GM19025 (cell line): ENCODE data around the gene GALNT17.
"Not testable (repeated sequence)": the region's sequence is repeated elsewhere in the genome, so short reads cannot be mapped to it uniquely, and the experiment has no call there.

Source experiments
- ATAC-seq: cut with Tn5 transposase; IDR thresholded peaks from one replicate; pipeline ENCODE4 v1.9.1; 2021; ENCODE audit warnings: mild to moderate bottlenecking, low read depth, moderate library complexity; ENCODE audit not compliant: unreplicated experiment

Gene GALNT17

GRCh38 chr7:71157757-71158156 lies 25.8 kb downstream of the GALNT17 start:
- no peak for ATAC-seq

- no peak for ATAC-seq
Measured at GRCh38 chr7:71165708-71166107, 33.8 kb downstream of the GALNT17 start.

GRCh38 chr7:71171476-71171875 lies 39.5 kb downstream of the GALNT17 start:
- ATAC-seq = no peak

DNA sequence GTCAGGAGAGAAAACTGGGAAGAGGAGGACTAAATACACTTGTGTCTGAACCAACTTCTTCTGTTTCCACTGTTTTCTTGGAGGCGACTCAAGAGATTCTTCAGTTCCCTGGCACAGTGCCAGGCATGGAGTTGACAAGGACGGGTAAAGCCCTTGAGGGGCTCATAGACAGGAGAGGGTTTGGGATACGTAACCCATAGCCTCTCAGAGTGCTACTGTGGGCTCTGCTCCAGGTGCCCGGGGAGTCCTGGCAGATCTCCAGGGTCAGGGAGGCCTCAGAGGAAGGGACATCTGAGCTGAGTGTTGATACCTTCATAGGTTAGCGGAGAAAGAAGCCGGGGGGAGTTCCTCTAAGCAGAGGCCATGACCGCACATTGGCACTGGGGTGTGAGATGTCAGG lies 42.0 kb downstream of the GALNT17 start:
- no peak for ATAC-seq

DNA sequence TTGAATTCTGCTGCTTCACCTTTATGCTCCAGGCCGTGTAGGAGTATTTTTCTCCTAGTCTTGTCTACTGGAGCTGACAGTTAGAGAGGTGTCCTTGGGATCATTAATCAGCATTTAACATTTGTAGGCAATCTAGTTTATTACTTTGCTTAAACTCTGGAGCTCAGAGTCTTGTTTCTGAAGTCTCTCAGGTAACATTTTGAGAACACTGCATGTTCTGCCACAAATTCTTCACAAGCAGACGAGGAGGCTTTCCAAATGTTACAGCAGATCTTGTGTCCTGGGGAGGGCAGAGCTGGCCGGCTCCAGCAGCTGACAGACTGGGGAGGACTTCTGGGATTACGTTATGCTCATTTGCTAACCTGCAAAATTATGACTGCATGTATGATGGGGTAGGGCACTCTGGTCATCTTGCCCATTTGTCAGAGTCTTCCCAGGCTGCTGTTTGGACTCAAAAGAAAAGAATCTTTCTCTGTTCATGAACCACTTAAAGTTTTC lies 50.5 kb downstream of the GALNT17 start:
- no peak for ATAC-seq

GRCh38 chr7:71184136-71184535 lies 52.2 kb downstream of the GALNT17 start:
- ATAC-seq = no peak

DNA sequence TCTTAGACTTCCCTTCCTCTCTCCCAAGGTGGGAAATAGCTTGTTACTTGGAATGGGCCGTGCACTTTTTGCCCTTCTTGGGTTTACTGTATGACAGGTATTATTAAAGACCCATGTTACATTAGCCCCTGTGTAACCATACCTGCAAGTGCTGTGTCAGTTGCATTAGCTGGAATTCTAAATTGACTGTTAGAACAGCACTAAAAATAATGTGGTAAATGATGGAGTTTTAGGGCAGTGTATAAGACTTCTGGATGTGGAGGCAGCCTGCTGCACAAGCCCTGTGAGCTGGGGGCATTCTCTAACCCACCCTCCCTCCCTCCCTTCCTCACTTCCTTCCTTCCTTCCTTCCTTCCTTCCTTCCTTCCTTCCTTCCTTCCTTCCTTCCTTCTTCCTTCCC lies 52.7 kb downstream of the GALNT17 start:
- no peak for ATAC-seq

DNA sequence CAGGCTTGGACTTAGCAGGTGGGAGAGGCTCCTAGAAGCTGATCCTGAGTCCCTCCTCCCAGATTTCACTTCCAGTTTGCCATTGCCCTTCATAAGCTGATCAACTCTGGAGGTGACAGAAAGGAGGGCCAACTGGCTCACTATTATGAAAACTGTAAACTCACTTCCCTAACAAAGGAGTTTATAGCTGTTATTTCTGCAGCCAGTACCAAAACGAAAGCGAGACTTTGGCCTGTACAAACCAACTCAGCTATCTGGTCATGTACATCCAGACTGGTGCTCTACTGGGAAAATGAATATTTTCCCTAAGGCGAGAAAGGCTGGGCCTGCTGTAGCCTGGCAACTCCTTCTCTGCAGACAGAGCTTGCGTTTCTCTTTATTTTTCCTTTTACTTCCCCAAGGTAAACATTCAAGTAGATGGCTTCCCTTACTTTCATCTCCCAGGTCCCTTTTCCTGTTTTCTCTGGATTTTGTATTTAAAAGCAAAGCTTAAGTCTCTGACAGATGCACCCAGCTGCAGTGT lies 54.7 kb downstream of the GALNT17 start:
- ATAC-seq = no peak

DNA sequence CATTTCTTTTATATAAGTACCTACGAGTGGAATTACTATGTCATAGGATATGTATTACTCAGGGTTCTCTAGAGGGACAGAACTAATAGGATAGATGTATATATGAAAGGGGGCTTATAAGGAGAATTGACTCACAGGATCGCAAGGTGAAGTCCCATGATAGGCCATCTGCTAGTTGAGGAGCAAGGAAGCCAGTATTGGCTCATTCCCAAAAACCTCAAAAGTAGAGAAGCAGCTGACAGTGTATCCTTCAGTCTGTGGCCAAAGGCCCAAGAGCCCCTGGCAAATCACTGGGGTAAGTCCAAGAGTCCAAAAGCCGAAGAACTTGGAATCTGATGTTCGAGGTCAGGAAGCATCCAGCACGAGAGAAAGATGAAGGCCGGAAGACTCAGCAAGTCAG lies 59.8 kb downstream of the GALNT17 start:
- ATAC-seq = no peak

DNA sequence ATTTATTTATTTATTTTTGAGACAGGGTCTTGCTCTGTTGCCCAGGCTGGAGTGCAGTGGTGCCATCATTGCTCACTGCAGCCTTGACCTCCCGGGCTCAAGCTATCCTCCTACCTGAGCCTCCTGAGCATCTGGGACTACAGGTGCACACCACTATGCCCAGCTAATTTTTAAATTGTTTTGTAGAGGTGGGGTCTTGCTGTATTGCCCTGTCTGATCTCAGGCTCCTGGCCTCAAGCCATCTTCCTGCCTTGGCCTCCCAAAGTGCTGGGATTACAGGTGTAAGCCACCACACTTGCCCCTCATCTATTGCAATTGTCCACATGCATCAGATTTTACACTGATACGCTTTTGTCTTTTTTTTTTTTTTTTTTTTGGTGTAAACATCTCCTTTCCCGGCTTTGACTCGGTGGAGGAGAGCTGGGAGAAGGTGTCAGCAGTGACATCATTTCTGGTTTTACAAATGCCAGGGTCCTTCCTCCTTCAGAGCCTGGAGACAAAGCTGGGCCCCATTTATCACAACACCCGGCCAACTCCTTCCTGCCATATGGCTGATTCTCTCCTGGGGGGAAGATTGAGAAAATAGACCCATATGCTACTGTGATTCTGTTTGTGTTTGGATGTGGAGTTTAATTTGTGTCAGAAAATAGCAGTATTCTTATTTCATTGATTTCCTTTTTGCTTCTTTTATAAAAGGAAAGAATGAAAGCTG lies 61.3 kb downstream of the GALNT17 start:
- ATAC-seq = no peak

DNA sequence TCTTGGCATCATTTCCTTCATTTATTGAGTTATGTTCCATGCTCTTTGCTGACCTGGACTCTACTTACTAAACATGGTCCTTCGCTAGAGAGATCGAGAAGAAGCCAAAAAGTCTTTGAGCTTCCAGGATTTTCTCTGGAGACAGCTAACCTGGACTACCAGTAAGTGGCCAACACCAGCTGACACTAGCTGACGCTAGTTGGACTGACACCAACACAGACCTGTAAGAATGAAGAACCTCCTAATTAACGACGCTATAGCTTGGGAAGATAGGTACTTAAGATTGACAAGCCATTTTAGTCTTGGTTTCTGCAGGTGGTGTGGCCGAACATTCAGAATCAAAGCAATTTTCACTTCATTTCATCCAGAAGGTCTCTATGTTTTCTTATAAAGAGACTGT lies 66.4 kb downstream of the GALNT17 start:
- ATAC-seq = no peak

DNA sequence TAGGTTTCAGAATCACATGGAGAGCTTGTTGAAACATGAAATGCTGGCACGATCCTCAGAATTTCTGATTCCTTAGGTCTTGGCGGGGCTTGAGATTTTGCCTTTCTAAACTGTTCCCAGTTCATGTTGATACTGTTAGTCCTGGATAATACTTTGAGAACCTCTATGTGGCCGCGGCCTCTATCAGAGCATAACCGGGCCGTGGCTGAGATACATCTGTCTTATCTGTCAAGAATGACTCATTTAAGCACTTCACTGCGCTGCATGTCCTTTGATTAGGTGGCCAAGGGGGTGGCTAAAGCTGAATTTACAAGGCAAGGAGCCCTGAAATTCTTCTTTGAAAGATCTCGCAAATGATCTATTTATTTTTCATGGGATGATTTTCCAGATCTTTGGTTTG lies 66.9 kb downstream of the GALNT17 start:
- no peak for ATAC-seq

DNA sequence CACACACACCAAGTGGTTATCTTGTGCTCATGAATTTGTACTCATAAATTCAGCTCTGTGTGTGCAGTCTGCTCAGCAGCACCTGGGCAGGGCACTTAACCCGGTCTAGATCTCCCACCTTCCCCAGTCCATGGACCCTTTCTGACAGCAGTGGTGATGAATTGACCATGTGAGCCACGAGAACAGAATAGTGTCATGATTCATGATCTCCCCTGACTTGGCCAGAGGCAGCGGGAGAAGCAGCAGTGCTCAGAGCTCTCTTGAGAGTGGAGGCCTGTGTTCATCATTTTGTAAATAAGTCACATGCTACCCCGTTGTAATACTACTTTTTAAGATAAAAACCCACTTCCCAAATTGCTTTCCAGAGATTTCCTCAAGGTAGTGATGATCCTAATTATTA lies 74.2 kb downstream of the GALNT17 start:
- no peak for ATAC-seq

- ATAC-seq = no peak
Measured at GRCh38 chr7:71208881-71209280, 76.9 kb downstream of the GALNT17 start.

DNA sequence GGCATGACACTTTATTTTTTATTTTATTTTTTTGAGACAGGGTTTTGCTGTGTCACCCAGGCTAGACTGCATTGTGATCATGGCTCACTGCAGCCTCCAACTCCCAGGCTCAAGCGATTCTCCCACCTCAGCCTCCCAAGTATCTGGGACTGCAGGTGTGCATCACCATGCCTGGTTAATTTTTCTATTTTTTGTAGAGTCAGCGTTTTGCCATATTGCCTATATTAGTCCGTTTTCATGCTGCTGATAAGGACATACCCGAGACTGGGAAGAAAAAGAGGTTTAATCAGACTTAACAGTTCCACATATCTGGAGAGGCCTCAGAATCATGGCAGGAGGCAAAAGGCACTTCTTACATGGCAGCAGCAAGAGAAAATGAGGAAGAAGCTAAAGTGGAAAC lies 77.5 kb downstream of the GALNT17 start:
- not testable (repeated sequence) for ATAC-seq

GRCh38 chr7:71210220-71210619 lies 78.3 kb downstream of the GALNT17 start:
- ATAC-seq = no peak

GRCh38 chr7:71212433-71212832 lies 80.5 kb downstream of the GALNT17 start:
- not testable (repeated sequence) for ATAC-seq

DNA sequence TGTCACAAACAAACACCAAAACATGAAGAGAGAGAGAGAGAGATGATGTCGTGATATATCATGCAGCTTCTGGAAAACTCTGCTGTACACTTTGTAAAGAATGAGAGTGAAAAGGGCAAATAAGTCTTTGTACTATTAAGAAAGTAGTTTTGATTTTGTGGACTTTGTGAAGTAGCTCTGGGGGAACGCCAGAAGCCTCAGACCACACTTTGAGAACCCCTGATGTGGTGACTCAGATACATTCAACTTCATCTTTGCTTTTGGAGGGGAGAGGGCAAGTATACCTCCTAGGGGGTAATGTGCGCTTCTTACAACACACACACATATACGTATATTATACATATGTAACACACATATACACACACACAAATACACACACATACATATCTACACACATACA lies 84.3 kb downstream of the GALNT17 start:
- no peak for ATAC-seq

GRCh38 chr7:71220210-71220695 lies 88.3 kb downstream of the GALNT17 start:
- no peak for ATAC-seq

GRCh38 chr7:71221049-71221448 lies 89.1 kb downstream of the GALNT17 start:
- ATAC-seq = no peak

- no peak for ATAC-seq
Measured at GRCh38 chr7:71221549-71221948, 89.6 kb downstream of the GALNT17 start.

DNA sequence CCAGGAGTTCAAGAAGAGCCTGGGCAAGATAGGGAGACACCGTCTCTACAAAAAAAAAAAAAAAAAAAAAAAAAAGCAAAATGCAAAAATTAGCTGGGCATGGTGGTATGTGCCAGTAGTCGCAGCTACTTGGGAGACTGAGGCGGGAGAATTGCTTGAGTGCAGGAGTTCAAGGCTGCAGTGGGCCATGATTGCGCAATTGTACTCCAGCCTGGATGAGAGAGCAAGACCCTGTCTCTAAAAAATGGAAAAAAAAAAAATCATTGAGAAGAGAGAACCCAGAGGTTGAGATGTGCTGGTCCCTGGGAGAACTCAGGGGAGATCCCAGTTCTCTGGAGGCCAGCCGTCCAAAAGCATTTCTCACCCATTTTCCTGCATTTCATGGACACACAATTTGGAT lies 95.2 kb downstream of the GALNT17 start:
- ATAC-seq = no peak
